Mucosa of descending colon (tissue), 3 donors: ENCODE results near the gene SEC16A. TPM values are rescaled to one million over a fixed set of nuclear protein-coding genes. Genes with fewer than 3 reads are reported as not detected.

Experiments
- ATAC-seq: fragments of 200-7000 bp; cut with Tn5 transposase; one replicate; pipeline ENCODE4 v1.9.1; 2020; ENCODE audit warnings: mild to moderate bottlenecking, moderate library complexity
- DNase-seq, 3 donors: peaks; one replicate each; pipeline ENCODE4 v3.0.0-alpha.2; 2020
- H3K36me3 ChIP-seq: fragments of 200-600 bp; one replicate; pipeline ENCODE4 v1.8.0; 2021; ENCODE audit warnings: low read depth, mild to moderate bottlenecking
- H3K4me1 ChIP-seq: fragments of 200-600 bp; one replicate; pipeline ENCODE4 v1.8.0; 2021; ENCODE audit warnings: low read depth, mild to moderate bottlenecking
- H3K4me3 ChIP-seq: fragments of 200-600 bp; one replicate; pipeline ENCODE4 v1.8.0; 2021; ENCODE audit warnings: mild to moderate bottlenecking
- H3K9me3 ChIP-seq: fragments of 200-600 bp; one replicate; pipeline ENCODE4 v1.8.0; 2021; ENCODE audit warnings: mild to moderate bottlenecking
- CTCF ChIP-seq: fragments of 200-600 bp; IDR thresholded peaks from one replicate; pipeline ENCODE4 v1.8.0; 2022; ENCODE audit warnings: antibody characterized with exemption, mild to moderate bottlenecking
- intact Hi-C, 2 donors: fragments of 100-400 bp; cut with DNase I in 1 of 2; cut with micrococcal nuclease in 1 of 2; formaldehyde crosslinking; loops; one replicate each; pipeline versions ENCODE4 v1.11.0 to v1.11.1; 2022; cut with DNase I, micrococcal nuclease
- total RNA-seq, 3 donors: library from RNA; stranded (reverse); fragmentation: NEBNext Ultra II Directional in 2 of 3; extraction: Animal tissue kit (Norgen Biotek cat#: 25700) in 2 of 3; gene quantifications; one replicate each; pipeline versions ENCODE4 v1.2.1 to v1.2.4, GENCODE V29; 2021 to 2023
- donor health status: DM: no; HTN: no; CAD: no; lungs with moderate emphysema.
- donor health status: DM: no; HTN: no; CAD: no.
- donor health status: DM: no; HTN: yes; CAD: no.

SEC16A gene
- total RNA-seq, 3 donors from 2014 or later, result 60.0 to 69.5 (median 69.3) TPM

GRCh38 chr9:136507221-136507991 lies 24.6 kb upstream of the SEC16A start:
- Histone ChIP-seq H3K4me3 (no peak overlapping the region), H3K36me3 (peaks cover 25% of the 10 kb centered on the region), H3K4me1 (no peaks in the 10 kb centered on the region), H3K9me3 (no peaks in the 10 kb centered on the region)
- no peak for TF ChIP-seq CTCF
- ATAC-seq (no peak), DNase-seq (no peak)
- intact Hi-C loops, result no loop called here

GRCh38 chr9:136506425-136506824 lies 23.6 kb upstream of the SEC16A start:
- DNase-seq (no peak), ATAC-seq (no peak)
- no peak for TF ChIP-seq CTCF
- intact Hi-C loops, result no loop called here
- no peak overlapping the region for H3K4me3 ChIP-seq
- no peaks in the 10 kb centered on the region for H3K4me1 ChIP-seq
- no peaks in the 10 kb centered on the region for H3K9me3 ChIP-seq
- H3K36me3 ChIP-seq, result peaks cover 25% of the 10 kb centered on the region

- ATAC-seq, result no peak
- DNase-seq, result no peak
- no peak overlapping the region for H3K4me3 ChIP-seq
- no peaks in the 10 kb centered on the region for H3K4me1 ChIP-seq
- H3K9me3 ChIP-seq, result no peaks in the 10 kb centered on the region
- H3K36me3 ChIP-seq, result peaks cover 29% of the 10 kb centered on the region
- intact Hi-C loops, result no loop called here
- TF ChIP-seq CTCF, result no peak
Observed at GRCh38 chr9:136505406-136506403, 22.9 kb upstream of the SEC16A start.

DNA sequence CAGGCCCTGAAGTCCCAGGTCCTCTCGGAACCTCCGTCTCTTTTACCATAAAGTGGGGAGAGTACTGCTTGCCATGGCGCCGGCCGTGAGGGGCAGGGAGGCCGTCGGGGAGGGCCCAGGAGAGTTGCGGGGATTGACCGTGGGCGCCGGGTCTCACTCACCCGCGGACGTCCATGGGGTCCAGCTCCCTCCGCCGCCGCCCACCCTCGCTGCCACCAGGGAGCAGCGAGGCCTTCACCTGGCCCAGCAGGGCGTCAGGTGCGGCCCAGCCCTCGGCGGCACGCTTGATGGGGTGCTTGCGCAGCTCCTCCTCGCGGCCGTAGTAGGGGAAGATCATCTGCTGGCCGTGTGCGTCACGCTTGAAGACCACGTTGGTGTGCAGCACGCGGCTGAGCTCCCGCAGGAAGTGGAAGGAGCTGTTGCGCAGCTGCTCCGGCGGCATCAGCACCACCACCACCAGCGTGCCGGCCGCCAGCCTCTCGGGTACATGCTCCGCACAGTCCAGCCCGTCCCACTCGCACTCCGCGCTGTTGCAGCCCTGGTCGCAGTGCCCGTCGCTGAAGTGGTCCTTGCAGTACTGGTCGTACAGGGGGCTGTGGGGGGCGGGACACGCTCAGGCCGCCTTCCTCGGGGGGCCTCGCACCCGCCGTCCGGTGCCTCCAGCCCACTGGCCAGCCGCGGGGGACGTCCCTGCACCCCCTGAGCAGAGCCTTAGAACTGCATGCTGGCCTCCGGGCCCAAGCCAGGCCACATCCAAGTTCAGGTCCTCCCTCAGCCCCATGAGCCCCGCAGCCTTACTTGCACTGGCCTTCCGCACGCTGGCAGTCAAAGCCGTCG lies 21.9 kb upstream of the SEC16A start:
- H3K36me3 ChIP-seq, result peaks cover 31% of the 10 kb centered on the region
- DNase-seq (no peak), ATAC-seq (no peak)
- no peak for TF ChIP-seq CTCF
- intact Hi-C loops, result no loop called here
- H3K9me3 ChIP-seq, result no peaks in the 10 kb centered on the region
- H3K4me3 ChIP-seq, result no peak overlapping the region
- no peaks in the 10 kb centered on the region for H3K4me1 ChIP-seq

DNA sequence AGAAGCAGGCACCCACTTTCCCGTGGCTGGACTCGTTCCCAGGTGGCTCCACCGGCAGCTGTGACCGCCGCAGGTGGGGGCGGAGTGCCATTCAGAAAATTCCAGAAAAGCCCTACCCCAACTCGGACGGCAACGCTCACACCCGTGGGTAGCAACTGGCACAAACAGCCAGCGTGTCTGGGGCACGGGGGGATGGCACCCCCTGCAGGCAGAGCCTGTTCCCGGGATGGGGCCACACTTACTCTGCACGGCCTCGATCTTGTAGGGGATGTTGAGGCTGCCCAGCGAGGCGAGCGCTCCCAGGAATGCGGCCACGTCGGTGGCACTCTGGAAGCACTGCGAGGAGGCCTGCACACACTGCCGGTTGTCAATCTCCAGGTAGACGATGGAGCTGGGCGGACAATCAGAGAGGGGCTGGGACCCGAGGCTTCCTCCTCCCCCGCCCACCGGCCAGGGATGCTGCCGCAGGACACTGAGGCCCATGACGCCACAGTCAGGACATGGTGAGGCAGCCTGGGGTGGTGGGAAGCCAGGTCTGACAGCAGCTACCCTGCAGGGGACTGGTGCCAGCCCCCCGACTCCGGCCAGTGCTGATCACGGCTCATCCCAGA lies 20.2 kb upstream of the SEC16A start:
- Histone ChIP-seq H3K4me1 (no peaks in the 10 kb centered on the region), H3K9me3 (no peaks in the 10 kb centered on the region), H3K36me3 (peaks cover 33% of the 10 kb centered on the region), H3K4me3 (no peak overlapping the region)
- TF ChIP-seq CTCF, result no peak
- no peak for DNase-seq
- ATAC-seq, result no peak
- intact Hi-C loops, result no loop called here
